ENCODE data around the gene SLC46A2. TPM values are rescaled to one million over a fixed set of nuclear protein-coding genes. Genes with fewer than 3 reads are reported as not detected.

Gene SLC46A2
- total RNA-seq, 2 donors from 2014 or later: 0.78 TPM; not detected in 1

- Histone ChIP-seq H3K9me3 (no peaks in the 10 kb centered on the region), H3K27me3 (no peaks in the 10 kb centered on the region), H3K4me3 (no peak overlapping the region), H3K27ac (no peak overlapping the region), H3K4me1 (no peaks in the 10 kb centered on the region), H3K36me3 (replicated peaks in 1 of 2; ENCODE audit: insufficient read depth in 1 of 2, low read depth in 2 of 2) (no peaks in the 10 kb centered on the region)
- DNase-seq (no peak), ATAC-seq (no peak)
- intact Hi-C loops (cut with DNase I): no loop called here
- TF ChIP-seq CTCF (IDR thresholded peaks at IDR 0.05) (no peak), POLR2A (IDR thresholded peaks at IDR 0.05) (no peak)
- 94 to 97% methylated on average over 8 of the region's 8 CpGs for WGBS, 2 donors
These were observed 34.5 kb downstream of the SLC46A2 start for GRCh38 chr9:112856200-112856599.

GRCh38 chr9:112854657-112855056, 36.0 kb downstream of the SLC46A2 start:
- no peak for ATAC-seq
- DNase-seq: no peak
- intact Hi-C loops (cut with DNase I): no loop called here
- 83 to 91% methylated on average over 10 of the region's 10 CpGs for WGBS, 2 donors
- no peaks in the 10 kb centered on the region for H3K4me1 ChIP-seq
- no peak overlapping the region for H3K27ac ChIP-seq
- H3K9me3 ChIP-seq: no peaks in the 10 kb centered on the region
- TF ChIP-seq CTCF (IDR thresholded peaks at IDR 0.05) (no peak), POLR2A (IDR thresholded peaks at IDR 0.05) (no peak)
- no peaks in the 10 kb centered on the region for H3K27me3 ChIP-seq
- no peaks in the 10 kb centered on the region for H3K36me3 ChIP-seq (replicated peaks in 1 of 2; ENCODE audit: insufficient read depth in 1 of 2, low read depth in 2 of 2)
- no peak overlapping the region for H3K4me3 ChIP-seq

GRCh38 chr9:112853882-112854585, 36.6 kb downstream of the SLC46A2 start:
- no peak overlapping the region for H3K27ac ChIP-seq
- H3K9me3 ChIP-seq: no peaks in the 10 kb centered on the region
- H3K27me3 ChIP-seq: no peaks in the 10 kb centered on the region
- intact Hi-C loops (cut with DNase I): no loop called here
- DNase-seq: no peak
- TF ChIP-seq CTCF (IDR thresholded peaks at IDR 0.05): no peak
- no peak for TF ChIP-seq POLR2A (IDR thresholded peaks at IDR 0.05)
- H3K36me3 ChIP-seq (replicated peaks in 1 of 2; ENCODE audit: insufficient read depth in 1 of 2, low read depth in 2 of 2): no peaks in the 10 kb centered on the region
- no peak overlapping the region for H3K4me3 ChIP-seq
- no peaks in the 10 kb centered on the region for H3K4me1 ChIP-seq
- WGBS, 2 donors: 82 to 83% methylated on average over 10 to 13 of the region's 13 CpGs
- ATAC-seq: no peak

GRCh38 chr9:112852741-112853504, 37.8 kb downstream of the SLC46A2 start:
- no peak overlapping the region for H3K27ac ChIP-seq
- TF ChIP-seq POLR2A (IDR thresholded peaks at IDR 0.05): no peak
- TF ChIP-seq CTCF (IDR thresholded peaks at IDR 0.05): no peak
- DNase-seq (no peak), ATAC-seq (no peak)
- no peak overlapping the region for H3K4me3 ChIP-seq
- H3K36me3 ChIP-seq (replicated peaks in 1 of 2; ENCODE audit: insufficient read depth in 1 of 2, low read depth in 2 of 2): no peaks in the 10 kb centered on the region
- H3K27me3 ChIP-seq: no peaks in the 10 kb centered on the region
- 59 to 67% methylated on average over 12 to 13 of the region's 13 CpGs for WGBS, 2 donors
- no peaks in the 10 kb centered on the region for H3K4me1 ChIP-seq
- no peaks in the 10 kb centered on the region for H3K9me3 ChIP-seq
- intact Hi-C loops (cut with DNase I): no loop called here
